HG03039 (cell line): ENCODE data around the gene CYP2R1.
"Not testable (repeated sequence)": the region's sequence is repeated elsewhere in the genome, so short reads cannot be mapped to it uniquely, and the experiment has no call there.

Experiments
- ATAC-seq: cut with Tn5 transposase; IDR thresholded peaks from one replicate; pipeline ENCODE4 v1.9.1; 2021; ENCODE audit warnings: mild to moderate bottlenecking, moderate library complexity; ENCODE audit not compliant: unreplicated experiment

The CYP2R1 gene

DNA sequence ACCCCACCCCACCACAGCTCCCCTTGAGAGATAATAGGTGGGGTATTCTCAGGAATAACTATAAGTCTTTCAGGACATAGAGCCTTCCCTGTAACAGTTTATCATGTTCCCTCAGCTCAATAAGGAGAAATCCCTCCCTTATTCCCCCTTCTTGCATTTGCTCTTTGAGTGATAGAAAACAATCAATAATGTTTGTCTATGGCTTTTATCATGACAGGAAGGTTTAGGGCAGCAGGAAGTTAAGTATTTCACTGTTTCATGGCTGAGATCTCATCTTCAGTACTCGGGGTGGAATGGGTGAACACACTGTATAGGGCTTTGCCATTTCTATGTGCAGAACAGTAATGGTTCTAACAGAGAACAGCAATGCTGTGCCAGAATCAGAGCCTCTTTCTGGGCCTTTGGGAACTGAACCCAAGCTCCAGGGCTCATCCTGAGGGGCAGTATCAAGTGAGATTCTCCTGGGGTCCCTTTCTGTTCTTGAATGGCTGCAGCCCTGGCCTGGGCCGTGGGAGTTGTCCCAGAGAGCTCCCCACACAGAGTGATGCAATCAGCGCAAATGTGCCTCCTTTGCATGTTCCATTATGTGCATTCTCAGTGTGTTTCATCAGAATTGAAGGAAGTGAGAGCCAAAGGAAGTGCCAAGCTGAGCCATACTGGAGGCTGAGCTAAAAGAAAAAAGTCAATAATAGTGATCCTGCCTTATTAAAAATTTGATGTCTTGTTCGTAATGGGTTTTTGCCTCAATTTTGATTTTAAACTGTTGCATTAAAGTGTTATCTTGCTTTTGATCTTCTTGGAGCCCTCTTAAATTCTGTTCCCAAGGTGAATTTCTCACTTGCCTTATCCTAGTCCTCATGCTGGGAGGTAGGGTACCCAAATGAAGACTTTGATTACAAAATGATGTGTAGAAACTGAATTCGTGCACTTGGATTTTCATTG, 2.9 kb upstream of the CYP2R1 start:
- no peak for ATAC-seq

DNA sequence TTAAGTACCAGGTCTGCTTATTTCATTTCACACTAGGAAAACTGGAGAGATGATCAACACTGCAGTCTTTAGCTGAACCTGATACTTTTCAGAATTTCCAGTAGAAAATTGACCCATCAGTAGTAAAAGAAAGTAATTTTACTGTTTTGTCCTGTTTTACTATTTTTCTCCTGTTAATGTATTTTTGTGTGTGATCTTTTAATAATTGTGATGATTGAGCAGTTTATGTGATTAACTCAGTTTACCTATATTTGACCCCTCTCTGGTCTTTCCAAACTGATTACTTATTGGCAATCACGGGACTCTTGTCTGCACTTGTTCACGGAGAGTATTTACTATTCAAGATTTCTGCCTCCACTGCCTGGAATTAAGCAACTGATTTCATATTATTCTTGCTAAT, 546 bp upstream of the CYP2R1 start:
- ATAC-seq = no peak

DNA sequence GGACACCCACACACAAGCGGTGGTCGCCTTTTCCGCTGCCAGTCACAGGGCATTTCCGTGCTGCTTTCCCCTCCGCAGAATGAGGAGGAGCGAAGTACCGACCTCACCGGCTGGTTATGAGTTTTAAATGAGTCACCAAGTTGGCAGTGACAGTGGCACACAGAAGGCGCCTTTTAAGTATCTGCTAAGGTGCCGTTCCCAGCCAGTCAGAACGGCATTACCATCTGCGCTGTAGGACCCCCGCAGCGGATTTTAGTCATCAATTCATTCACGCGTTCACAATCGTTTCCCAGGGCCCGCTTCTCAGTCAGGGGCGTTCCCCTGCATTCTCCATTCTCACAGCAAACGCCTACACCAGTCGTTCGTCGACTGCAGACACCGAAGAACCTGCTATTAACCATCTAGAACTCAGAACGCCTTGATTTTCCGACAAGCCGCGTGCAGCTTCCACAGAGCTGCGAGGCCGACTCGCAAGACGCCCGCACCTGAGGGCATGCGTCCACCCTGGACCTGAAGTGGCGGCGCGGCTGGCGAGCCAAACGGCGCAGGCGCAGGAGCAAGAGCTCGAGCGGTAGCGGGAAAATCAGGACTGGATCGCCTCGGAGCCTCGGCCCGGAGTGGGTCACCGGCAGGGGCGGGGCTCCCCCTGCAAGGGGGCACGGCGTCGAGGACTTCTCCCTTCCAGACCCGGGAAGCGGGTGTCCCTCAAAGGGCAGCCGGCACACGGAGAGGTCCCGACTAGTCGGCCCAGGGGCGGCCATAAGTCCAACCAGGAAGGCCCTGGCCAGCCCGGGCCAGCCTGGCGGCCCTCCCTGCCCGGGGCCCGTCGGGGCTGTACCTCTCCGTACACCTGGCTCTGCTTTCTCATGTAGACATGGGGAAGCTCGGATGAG, 642 bp downstream of the CYP2R1 start:
- peak; percentile 41 for ATAC-seq

DNA sequence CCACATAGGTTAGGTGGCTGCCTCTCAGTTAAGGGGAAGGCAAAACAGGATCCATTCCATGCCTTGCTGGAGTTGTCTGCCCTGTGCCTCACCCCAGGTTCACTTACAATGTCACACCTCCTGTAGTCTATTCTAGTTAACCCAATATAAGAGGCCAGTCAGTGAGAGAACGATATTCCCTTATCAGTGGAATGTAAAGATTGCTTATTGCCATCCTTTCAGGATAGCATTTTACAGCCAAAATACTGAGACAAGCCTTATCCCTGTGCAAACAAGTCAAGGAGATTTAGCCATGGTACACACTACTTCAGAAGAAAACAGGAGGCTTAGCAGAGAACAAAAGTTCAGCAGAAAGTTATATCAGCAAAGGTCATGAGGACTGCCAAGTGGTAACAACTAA, 5.5 kb downstream of the CYP2R1 start:
- no peak for ATAC-seq

DNA sequence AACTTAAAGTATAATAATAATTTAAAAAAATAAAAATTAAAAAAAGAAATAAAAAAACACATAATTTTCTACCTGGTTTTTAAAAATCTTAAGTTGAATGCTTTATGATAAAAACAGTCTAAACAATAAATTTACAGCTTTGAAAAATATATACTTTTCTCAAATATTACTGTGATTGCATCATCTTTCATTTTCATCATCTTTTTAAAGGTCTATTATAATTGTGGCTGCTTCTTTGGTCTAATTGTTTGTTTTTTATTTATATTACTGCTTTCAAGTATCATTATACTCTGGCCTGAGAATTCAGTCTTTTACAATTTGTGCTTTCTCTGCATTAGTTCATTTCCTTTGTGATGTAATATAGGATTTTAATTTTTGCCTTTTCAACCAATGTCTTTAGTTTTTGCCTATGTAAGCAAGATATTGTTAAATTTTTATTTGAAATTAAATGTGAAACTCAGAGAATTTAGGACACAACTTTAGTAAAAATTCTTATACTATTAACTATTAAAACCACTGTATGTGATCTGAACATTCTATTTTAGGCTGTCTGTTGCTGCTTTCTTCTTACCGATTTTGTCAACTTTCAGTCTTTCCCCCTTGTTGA, 7.3 kb downstream of the CYP2R1 start:
- no peak for ATAC-seq

DNA sequence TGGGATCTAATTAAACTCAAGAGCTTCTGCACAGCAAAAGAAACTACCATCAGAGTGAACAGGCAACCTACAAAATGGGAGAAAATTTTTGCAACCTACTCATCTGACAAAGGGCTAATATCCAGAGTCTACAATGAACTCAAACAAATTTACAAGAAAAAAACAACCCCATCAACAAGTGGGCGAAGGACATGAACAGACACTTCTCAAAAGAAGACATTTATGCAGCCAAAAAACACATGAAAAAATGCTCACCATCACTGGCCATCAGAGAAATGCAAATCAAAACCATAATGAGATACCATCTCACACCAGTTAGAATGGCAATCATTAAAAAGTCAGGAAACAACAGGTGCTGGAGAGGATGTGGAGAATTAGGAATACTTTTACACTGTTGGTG, 8.3 kb downstream of the CYP2R1 start:
- ATAC-seq = not testable (repeated sequence)

DNA sequence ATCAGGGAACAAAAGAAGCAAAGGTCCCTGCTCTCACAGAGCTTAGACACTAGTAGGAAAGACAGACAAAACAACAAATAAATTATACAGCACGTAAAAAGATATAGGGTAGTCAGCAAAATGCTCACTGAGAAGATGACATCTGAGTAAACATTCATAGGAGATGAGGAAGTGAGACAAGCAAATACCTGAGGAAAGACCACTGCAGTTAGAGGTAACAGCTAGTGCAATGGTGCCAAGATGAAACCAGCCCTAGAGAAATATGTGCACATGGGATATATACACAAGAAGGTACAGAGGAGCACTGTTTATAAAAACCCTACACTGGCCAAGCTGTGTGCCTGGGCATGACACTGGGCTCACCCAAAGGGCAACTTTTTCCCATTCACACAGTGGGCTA, 9.8 kb downstream of the CYP2R1 start:
- ATAC-seq = no peak

DNA sequence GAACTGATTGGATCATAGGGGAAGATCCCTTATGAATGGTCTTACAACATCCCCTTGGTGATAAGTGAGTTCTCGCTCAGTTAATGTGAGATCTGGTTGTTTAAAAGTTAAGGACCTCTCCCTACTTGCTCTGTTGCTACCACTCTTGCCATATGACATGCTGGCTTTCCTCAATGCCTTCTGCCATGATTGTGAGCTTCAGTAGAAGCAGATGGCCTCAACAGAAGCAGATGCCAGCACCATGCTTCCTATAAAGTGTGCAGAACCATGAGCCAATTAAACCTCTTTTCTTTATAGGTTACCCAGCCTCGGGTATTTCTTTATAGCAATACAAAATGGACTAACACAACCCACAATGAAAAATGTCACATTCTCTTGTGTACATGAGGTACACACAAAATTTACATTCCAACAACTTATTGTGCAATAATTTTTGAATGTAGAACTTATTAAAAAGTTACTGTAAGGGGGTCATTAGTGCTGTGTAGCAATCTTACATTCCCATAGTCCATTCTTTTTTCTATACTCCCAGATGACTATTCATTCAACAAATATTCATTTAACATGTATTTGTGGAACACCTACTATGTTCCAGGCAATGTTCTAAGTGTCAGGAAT, 10.3 kb downstream of the CYP2R1 start:
- ATAC-seq = no peak

DNA sequence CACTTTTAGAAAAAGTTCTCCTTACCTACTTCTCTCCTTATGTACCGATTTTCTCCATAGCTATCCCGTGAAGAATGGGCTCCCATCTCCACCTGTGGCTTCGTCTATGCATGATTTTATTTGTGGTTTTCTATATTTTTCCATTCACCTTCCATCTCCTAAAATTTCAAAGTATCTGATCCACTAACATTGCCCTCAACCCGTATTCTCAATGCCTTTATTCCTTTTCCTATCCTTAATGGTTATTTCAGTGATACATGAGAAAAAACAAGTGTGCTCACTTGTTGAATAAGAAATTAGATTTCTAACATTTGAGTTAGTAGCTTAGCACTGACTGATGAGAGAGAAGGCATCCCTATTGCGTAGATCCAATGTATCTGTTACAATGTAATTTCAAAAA, 16.9 kb downstream of the CYP2R1 start:
- no peak for ATAC-seq

DNA sequence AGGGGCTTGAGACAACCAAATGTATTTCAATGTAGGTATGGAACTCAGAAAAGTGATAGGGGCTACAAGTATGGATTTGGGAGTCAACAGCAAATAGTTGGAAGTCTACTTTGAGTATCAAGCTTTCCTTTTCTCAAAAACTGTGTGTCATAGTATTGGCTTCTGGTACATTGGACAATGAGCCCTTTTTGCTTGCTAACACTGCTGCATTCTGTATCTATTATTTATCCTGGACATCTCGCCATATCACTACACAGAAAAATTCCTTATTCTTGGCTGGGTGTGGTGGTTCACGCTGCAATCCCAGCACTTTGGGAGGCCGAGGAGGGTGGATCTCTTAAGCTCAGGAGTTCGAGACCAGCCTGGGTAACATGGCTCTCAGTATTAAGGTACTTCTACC, 18.4 kb downstream of the CYP2R1 start:
- no peak for ATAC-seq

DNA sequence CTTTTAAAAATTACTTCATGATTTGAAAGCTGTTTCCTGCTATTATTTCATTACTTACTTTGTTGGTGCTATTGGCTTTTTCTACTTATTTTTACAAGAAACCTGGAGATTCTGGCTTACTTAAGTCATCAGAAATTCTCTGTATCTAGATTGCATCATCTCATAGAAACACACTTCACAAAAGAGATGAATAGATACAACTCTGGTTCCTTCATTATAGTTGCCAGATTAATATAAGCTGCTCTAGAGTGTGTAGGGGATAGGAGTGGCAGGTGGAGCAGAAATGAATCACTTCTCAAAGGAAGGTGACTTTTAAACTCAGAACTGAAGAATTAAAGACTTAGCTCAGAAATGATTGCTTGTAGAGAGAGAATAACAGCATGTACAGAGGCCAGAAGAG, 20.0 kb downstream of the CYP2R1 start:
- ATAC-seq = no peak

DNA sequence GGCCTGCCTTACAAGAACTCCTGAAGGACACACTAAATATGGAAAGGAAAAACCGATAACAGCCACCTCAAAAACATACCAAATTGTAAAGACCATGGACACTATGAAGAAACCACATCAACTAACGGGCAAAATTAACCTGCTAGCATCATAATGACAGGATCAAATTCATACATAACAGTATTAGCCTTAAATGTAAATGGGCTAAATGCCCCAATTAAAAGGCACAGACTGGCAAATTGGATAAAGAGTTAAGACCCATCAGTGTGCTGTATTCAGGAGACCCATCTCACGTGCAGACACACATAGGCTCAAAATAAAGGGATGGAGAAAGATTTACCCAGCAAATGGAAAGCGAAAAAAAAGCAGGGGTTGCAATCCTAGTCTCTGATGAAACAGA, 28.3 kb downstream of the CYP2R1 start:
- not testable (repeated sequence) for ATAC-seq

DNA sequence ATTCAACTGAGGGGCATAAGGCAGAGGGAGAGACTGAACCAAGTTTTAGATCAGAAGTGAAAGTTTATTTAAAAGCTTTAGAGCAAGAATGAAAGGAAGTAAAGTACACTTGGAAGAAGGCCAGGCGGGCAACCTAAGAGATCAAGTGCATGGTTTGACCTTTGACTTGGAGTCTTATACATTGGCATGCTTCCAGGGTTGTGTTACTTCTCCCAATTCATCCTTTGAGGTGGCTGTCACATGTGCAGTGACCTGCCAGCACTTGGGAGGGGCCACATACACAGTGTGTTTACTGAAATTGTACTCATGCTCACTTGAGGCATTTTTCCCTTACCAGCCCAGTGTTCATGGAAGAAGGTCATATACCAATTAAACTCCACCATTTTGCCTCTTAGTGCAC, 30.4 kb downstream of the CYP2R1 start:
- no peak for ATAC-seq

DNA sequence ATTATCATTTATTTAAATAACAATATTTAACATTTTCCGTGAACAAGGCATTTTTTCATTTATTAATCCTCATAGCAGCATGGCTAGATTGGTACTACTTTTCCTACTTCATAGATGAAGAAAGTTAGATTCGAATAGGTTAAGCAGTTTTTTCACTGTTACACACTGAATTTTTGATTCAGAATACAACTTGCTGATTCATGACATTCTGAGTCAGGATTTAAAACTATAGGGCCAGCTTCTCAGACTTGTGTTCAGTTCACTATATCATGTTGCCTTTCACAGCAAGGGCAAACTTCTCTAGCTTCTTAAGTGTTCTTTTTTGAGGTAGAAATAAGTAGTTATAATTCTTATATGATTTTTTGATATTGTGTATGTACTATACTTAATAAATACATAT, 31.5 kb downstream of the CYP2R1 start:
- ATAC-seq = no peak

DNA sequence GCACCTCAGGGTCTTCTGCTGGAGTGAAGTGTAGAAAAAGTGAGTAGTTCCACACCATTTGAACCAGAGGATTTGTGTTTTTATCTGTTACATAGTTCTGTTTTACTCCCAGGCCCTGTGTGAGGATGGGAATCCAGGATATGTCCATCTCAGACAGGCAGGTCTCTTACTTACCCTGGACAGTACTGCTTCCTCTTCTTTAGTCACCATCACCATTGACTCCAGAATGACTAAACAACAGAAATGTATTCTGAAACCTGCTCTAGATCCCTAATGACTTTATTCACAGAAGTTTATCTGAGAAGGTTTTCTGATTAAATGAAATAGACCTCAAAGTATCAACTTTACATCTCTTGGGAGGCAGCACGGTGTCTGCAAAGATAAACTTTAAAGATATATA, 33.6 kb downstream of the CYP2R1 start:
- no peak for ATAC-seq

DNA sequence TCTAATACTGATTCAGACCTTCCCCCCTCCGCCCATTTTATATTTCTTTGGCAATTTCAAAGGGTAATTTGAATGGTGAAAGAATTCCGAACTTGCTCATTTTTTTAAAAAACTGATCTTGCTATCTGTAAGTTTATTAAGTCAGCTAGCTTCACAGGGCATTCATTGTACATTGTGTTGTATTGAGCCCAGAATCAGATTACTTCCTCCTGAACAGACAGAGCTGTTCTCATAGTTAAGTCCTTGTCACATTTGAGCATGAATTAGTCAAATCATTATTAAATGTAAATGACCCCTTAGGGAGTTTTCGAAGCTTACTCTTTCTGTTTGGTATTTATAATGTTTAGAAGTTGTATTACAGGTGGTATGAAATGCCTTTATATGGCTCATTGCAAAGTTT, 34.4 kb downstream of the CYP2R1 start:
- ATAC-seq = no peak

DNA sequence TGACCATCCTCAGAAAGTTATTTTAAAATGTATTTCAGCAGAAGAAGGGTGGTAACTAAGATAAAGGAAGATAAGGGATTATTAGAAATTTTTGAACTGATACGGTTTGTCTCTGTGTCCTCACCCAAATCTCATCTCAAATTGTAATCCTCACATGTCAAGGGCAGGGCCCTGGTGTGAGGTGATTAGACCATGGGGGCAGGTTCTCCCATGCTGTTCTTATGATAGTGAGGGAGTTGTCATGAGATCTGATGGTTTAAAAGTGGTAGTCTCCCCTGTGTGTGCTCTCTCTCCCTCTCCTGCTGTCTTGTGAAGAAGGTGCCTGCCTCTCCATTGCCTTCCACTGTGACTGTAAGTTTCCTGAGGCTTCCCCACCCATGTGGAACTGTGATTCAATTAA, 36.1 kb downstream of the CYP2R1 start:
- no peak for ATAC-seq

DNA sequence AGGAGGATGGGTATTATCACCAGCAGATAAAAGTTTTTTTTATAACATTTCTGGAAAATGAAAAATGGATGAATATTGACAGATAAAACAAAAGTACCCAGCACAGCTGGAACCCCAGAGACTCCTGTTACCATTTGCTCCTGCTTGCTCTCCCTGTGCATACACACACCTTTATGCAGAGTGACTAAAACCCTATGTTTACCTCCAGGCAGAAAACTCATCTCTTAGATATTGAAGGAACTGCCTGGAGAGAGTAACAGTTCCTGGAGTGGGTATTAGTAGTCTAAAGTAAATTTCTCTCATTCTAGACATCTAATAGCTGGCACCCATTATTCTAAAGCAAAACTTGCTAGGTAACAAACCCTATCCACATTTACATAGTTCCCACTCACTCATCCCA, 38.0 kb downstream of the CYP2R1 start:
- no peak for ATAC-seq

DNA sequence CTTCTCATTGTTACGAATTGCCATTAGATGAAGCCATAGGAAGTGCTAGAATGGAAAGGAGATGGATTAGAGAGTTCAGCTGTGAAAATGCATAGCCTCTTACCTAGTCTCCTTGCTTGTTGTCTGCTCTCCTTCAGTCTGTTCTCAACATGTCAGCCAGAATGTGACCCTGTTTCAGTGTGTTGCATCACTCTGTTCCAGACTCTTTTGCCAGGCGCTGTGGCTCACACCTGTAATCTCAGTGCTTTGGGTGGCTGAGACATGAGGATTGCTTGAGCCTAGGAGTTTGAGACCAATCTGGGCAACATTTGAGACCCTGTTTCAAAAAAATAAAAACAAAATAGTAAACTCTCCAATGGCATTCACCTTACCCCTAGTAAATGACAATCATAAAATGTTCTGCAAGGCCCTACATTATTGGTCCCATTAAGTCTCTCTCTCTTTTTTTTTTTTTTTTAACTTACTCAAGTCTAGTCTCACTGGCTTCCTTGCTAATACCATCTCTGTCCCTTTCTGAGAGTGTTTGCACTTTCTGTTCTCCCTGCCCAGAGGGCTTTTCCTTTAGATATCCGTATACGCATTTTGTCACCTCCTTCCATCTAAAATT, 39.4 kb downstream of the CYP2R1 start:
- no peak for ATAC-seq

DNA sequence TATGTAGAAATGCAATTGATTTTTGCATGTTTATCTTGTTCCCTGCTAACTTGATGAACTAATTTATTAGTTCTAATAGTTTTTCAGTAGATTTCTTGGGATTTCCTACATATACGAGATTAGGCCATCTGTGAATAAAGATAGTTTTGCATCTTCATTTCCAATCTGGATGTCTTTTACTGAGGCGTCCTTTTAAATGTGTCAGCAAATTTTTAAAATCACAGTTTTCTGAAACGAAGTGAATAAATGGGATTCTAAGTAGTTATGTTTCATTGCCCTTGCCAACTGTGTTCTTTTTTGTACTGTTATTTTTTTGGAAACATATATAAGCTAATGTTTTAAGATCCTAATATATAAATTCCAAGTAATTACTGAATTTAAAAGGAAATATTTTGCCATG, 50.0 kb downstream of the CYP2R1 start:
- no peak for ATAC-seq
